GM12878 (cell line): ENCODE measurements around the gene GGT6. TPM values are rescaled to one million over a fixed set of nuclear protein-coding genes. Genes with fewer than 3 reads are reported as not detected.

Experiments
- ATAC-seq: fragments of 200-7000 bp; cut with Tn5 transposase; 3 replicates; pipeline ENCODE4 v1.9.1; 2020; ENCODE audit warnings: mild to moderate bottlenecking, moderate library complexity
- BruUV-seq: library from RNA; stranded (reverse); fragments of 400-500 nt; replicated peaks from 2 replicates; lab custom pipeline; 2021; lab: Mats Ljungman, UMichigan
- CTCF ChIA-PET: fragments of 300-600 bp; sonication (Branson Sonifier 250); formaldehyde crosslinking; extraction: SDS; loops from one replicate; lab custom pipeline; 2021; ENCODE audit warnings: inconsistent platforms; lab: Yijun Ruan, JAX
- POLR2A ChIA-PET: fragments of 350-600 bp; formaldehyde crosslinking; extraction: SDS; loops from one replicate; lab custom pipeline; 2021; ENCODE audit warnings: inconsistent platforms; lab: Charles Lee
- RAD21 ChIA-PET: fragments of 300-600 bp; sonication (Branson Sonifier 250); formaldehyde crosslinking; loops from one replicate; lab custom pipeline; 2023; ENCODE audit warnings: antibody characterized with exemption; ENCODE audit not compliant: unreplicated experiment; lab: Charles Lee
- SMC1A ChIA-PET: fragments of 300-600 bp; sonication (Branson Sonifier 250); formaldehyde crosslinking; loops from one replicate; lab custom pipeline; 2023; ENCODE audit not compliant: unreplicated experiment, uncharacterized antibody; lab: Charles Lee
- DNase-seq: peaks from one replicate; pipeline ENCODE4 v3.0.0-alpha.2; 2011; ENCODE audit warnings: low read depth, low spot score
- FAIRE-seq: peaks from 3 replicates; lab custom pipeline; 2011; peaks lifted over from hg19 to GRCh38; lab: Jason Lieb, UNC
- H2AFZ ChIP-seq: 2 replicates; pipeline ENCODE4 v1.6.0; 2011; ENCODE audit warnings: low read depth, low read length, control low read depth; ENCODE audit not compliant: control insufficient read depth
- H3K27ac ChIP-seq: 2 replicates; pipeline ENCODE4 v1.5.1; 2011; ENCODE audit warnings: control low read depth; ENCODE audit not compliant: control insufficient read depth, insufficient read depth
- H3K27me3 ChIP-seq, 2 experiments: replicated peaks in 1 of 2; 2 replicates each; pipeline versions ENCODE4 v1.6.0 to v1.6.1; 2011; ENCODE audit warnings: low read length in 1 of 2; ENCODE audit not compliant: control insufficient read depth in 2 of 2, insufficient read depth in 2 of 2
- H3K36me3 ChIP-seq, 2 experiments: 2 replicates each; pipeline ENCODE4 v1.5.1; 2011; ENCODE audit warnings: low read length in 1 of 2; ENCODE audit not compliant: control insufficient read depth in 2 of 2, insufficient read depth in 2 of 2
- H3K4me1 ChIP-seq: 2 replicates; pipeline ENCODE4 v1.6.1; 2011; ENCODE audit warnings: mild to moderate bottlenecking, low read length, moderate library complexity, mixed read lengths; ENCODE audit not compliant: control insufficient read depth, insufficient read depth
- H3K4me2 ChIP-seq: 2 replicates; pipeline ENCODE4 v1.6.0; 2011; ENCODE audit warnings: control low read depth; ENCODE audit not compliant: control insufficient read depth, insufficient read depth
- H3K4me3 ChIP-seq: fragments of 200-600 bp; sonication (generic); 2 replicates; pipeline ENCODE4 v1.5.1; 2016
- H3K79me2 ChIP-seq: 2 replicates; pipeline ENCODE4 v1.6.0; 2011; ENCODE audit warnings: low read length; ENCODE audit not compliant: control insufficient read depth, insufficient read depth
- H3K9ac ChIP-seq: 2 replicates; pipeline ENCODE4 v1.8.0; 2011; ENCODE audit warnings: low read length, control low read depth, mixed read lengths; ENCODE audit not compliant: control insufficient read depth, insufficient read depth
- H3K9me3 ChIP-seq: replicated peaks from 3 replicates; pipeline ENCODE4 v1.5.1; 2011; ENCODE audit warnings: mild to moderate bottlenecking, low read length; ENCODE audit not compliant: control insufficient read depth, insufficient read depth
- H4K20me1 ChIP-seq: 2 replicates; pipeline ENCODE4 v1.6.0; 2011; ENCODE audit not compliant: control insufficient read depth, insufficient read depth
- CBFB ChIP-seq: IDR thresholded peaks from 2 replicates; pipeline ENCODE4 v1.6.1; 2016; ENCODE audit warnings: antibody characterized with exemption, low read depth
- CREB1 ChIP-seq: IDR thresholded peaks from 2 replicates; pipeline ENCODE4 v1.6.1; 2012; ENCODE audit warnings: low read depth, mild to moderate bottlenecking, inconsistent platforms
- ESRRA ChIP-seq: IDR thresholded peaks from 2 replicates; pipeline ENCODE4 v1.6.1; 2012; ENCODE audit warnings: mild to moderate bottlenecking, low read length, improper control_type of control experiment
- EZH2 ChIP-seq: IDR thresholded peaks from 2 replicates; pipeline ENCODE4 v1.6.1; 2012; ENCODE audit warnings: low read depth, mild to moderate bottlenecking, control low read depth, inconsistent platforms, low read length, borderline replicate concordance; ENCODE audit not compliant: control insufficient read depth
- GATAD2B ChIP-seq: fragments of 450-650 bp; conservative IDR thresholded peaks from 2 replicates; pipeline ENCODE4 v1.6.1; 2017; ENCODE audit warnings: low read depth, mild to moderate bottlenecking, moderate library complexity
- HDAC2 ChIP-seq: fragments of 200-600 bp; sonication (generic); IDR thresholded peaks from 2 replicates; pipeline ENCODE4 v1.6.1; 2017
- HSF1 ChIP-seq: fragments of 150-350 bp; IDR thresholded peaks from 2 replicates; pipeline ENCODE4 v1.6.1; 2014; ENCODE audit warnings: mild to moderate bottlenecking, low read depth, low read length
- POLR2A ChIP-seq: IDR thresholded peaks from 2 replicates; pipeline ENCODE4 v1.6.1; 2011; ENCODE audit warnings: low read depth, mild to moderate bottlenecking, low read length
- POU2F2 ChIP-seq: IDR thresholded peaks from 3 replicates; pipeline ENCODE4 v1.6.1; 2011; ENCODE audit warnings: low read depth, mild to moderate bottlenecking, low read length, borderline replicate concordance
- USF1 ChIP-seq: IDR thresholded peaks from 2 replicates; pipeline ENCODE4 v1.6.1; 2011; ENCODE audit warnings: borderline replicate concordance, low read depth, mild to moderate bottlenecking, moderate library complexity, mixed read lengths, low read length; ENCODE audit not compliant: insufficient read depth; ENCODE audit errors: extremely low read length
- ZBED1 ChIP-seq: IDR thresholded peaks from 2 replicates; pipeline ENCODE4 v1.6.1; 2016; ENCODE audit warnings: borderline replicate concordance
- ZNF622 ChIP-seq: fragments of 450-650 bp; IDR thresholded peaks from 2 replicates; pipeline ENCODE4 v1.6.1; 2017; ENCODE audit warnings: mild to moderate bottlenecking, inconsistent platforms
- WGBS: methylation state at CpG from one replicate; pipeline ENCODE4 v1.1.6; 2016; ENCODE audit warnings: low lambda C conversion rate; ENCODE audit not compliant: insufficient replicate concordance, insufficient coverage; ENCODE audit errors: missing lambda C conversion rate; 5-methylcytosine and 5-hydroxymethylcytosine counted together
- in situ Hi-C: fragments of 300-500 bp; cut with MboI; formaldehyde crosslinking; loops from 9 replicates; pipeline ENCODE4 v1.14.3; 2018; ENCODE audit warnings: mixed read lengths
- intact Hi-C: fragments of 100-400 bp; cut with micrococcal nuclease; formaldehyde crosslinking; loops from one replicate; pipeline ENCODE4 v1.14.2; 2022; ENCODE audit not compliant: unreplicated experiment
- polyA plus RNA-seq, 11 experiments: library from polyadenylated mRNA; depleted of rRNA in 4 of 11; unstranded in 6 of 11; stranded (reverse) in 5 of 11; fragments of >200 nt; fragmentation: Nextera tagmentation in 4 of 11; fragmentation: Illumina TruSeq in 1 of 11; extraction: Ambion mirVana in 4 of 11; extraction: Trizol in 1 of 11; gene quantifications; 1 replicate in 1 of 11; 2 replicates in 10 of 11; pipeline versions ENCODE4 v1.2.1 to v1.2.3, GENCODE V29; 2011 to 2016; ENCODE audit warnings: inconsistent platforms in 2 of 11, missing spikeins in 2 of 11, low read depth in 1 of 11
- total RNA-seq, 4 experiments: library from RNA; depleted of rRNA in 3 of 4; stranded (reverse); fragments of >200 nt in 3 of 4; fragmentation: Illumina TruSeq in 1 of 4; extraction: Trizol in 1 of 4; gene quantifications; 2 replicates each; pipeline versions ENCODE4 v1.2.1 to v1.2.3, GENCODE V29; 2013 to 2021
- TF ChIP-seq, protein P1 (sequence below): IDR thresholded peaks from 2 replicates; pipeline ENCODE4 v1.6.1; 2012; ENCODE audit warnings: improper control_type of control experiment, low read depth, low read length; ENCODE audit not compliant: insufficient replicate concordance
- TF ChIP-seq, protein P2 (sequence below): IDR thresholded peaks from 2 replicates; pipeline ENCODE4 v1.6.1; 2012; ENCODE audit warnings: low read depth, low read length, improper control_type of control experiment

The GGT6 gene
- total and polyA plus RNA-seq, 10 of the 15 experiments (the other 5 are each of a cell fraction or from before 2014, with no cell fraction given), result 0.01 to 0.26 (median 0.13) TPM; not detected in 5

DNA sequence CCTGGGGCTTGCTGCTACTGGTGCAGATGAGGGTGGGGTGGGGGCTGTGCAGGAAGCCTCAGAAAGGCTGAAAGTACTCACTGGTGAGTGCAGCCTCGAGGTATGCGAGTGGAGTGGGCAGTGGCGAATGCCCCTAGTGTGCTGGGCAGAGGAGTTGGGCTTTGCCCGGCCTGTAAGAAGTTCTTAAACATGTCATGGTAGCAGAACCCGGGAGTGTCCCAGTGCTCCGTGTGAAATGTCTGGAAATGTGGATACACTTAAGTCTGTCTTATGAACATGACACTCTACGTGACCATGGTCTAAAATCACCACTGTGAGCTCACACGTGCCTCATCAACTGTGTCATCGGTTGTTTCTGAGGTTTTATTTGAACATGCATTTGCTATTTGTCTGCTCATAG, 25.7 kb upstream of the GGT6 start:
- SMC1A ChIA-PET, result no interaction called here
- Histone ChIP-seq H2AFZ (no peak overlapping the region), H3K4me2 (no peak overlapping the region), H3K27me3 (peaks cover 8 to 13% of the 10 kb centered on the region in 2 experiments), H3K27ac (no peak overlapping the region), H3K36me3 (no peaks in the 10 kb centered on the region), H3K79me2 (no peaks in the 10 kb centered on the region), H3K9ac (no peak overlapping the region), H4K20me1 (no peaks in the 10 kb centered on the region; the same call in none of the 2 replicates), H3K9me3 (no peaks in the 10 kb centered on the region; the same call in 2 of the 3 replicates), H3K4me3 (no peak overlapping the region), H3K4me1 (no peaks in the 10 kb centered on the region)
- FAIRE-seq (no peak), ATAC-seq (no peak), DNase-seq (no peak)
- TF ChIP-seq, protein P1, sequence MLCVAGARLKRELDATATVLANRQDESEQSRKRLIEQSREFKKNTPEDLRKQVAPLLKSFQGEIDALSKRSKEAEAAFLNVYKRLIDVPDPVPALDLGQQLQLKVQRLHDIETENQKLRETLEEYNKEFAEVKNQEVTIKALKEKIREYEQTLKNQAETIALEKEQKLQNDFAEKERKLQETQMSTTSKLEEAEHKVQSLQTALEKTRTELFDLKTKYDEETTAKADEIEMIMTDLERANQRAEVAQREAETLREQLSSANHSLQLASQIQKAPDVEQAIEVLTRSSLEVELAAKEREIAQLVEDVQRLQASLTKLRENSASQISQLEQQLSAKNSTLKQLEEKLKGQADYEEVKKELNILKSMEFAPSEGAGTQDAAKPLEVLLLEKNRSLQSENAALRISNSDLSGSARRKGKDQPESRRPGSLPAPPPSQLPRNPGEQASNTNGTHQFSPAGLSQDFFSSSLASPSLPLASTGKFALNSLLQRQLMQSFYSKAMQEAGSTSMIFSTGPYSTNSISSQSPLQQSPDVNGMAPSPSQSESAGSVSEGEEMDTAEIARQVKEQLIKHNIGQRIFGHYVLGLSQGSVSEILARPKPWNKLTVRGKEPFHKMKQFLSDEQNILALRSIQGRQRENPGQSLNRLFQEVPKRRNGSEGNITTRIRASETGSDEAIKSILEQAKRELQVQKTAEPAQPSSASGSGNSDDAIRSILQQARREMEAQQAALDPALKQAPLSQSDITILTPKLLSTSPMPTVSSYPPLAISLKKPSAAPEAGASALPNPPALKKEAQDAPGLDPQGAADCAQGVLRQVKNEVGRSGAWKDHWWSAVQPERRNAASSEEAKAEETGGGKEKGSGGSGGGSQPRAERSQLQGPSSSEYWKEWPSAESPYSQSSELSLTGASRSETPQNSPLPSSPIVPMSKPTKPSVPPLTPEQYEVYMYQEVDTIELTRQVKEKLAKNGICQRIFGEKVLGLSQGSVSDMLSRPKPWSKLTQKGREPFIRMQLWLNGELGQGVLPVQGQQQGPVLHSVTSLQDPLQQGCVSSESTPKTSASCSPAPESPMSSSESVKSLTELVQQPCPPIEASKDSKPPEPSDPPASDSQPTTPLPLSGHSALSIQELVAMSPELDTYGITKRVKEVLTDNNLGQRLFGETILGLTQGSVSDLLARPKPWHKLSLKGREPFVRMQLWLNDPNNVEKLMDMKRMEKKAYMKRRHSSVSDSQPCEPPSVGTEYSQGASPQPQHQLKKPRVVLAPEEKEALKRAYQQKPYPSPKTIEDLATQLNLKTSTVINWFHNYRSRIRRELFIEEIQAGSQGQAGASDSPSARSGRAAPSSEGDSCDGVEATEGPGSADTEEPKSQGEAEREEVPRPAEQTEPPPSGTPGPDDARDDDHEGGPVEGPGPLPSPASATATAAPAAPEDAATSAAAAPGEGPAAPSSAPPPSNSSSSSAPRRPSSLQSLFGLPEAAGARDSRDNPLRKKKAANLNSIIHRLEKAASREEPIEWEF, result no peak
- no peak for TF ChIP-seq CBFB
- TF ChIP-seq ESRRA, result no peak
- no peak for TF ChIP-seq POLR2A
- TF ChIP-seq GATAD2B, result no peak
- no peak for TF ChIP-seq CREB1
- TF ChIP-seq ZBED1, result no peak
- TF ChIP-seq EZH2, result no peak
- no peak for TF ChIP-seq POU2F2
- TF ChIP-seq HDAC2, result no peak
- TF ChIP-seq HSF1, result no peak
- TF ChIP-seq, protein P2, sequence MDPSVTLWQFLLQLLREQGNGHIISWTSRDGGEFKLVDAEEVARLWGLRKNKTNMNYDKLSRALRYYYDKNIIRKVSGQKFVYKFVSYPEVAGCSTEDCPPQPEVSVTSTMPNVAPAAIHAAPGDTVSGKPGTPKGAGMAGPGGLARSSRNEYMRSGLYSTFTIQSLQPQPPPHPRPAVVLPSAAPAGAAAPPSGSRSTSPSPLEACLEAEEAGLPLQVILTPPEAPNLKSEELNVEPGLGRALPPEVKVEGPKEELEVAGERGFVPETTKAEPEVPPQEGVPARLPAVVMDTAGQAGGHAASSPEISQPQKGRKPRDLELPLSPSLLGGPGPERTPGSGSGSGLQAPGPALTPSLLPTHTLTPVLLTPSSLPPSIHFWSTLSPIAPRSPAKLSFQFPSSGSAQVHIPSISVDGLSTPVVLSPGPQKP, result no peak
- TF ChIP-seq ZNF622, result no peak
- no peak for TF ChIP-seq USF1
- POLR2A ChIA-PET, result no interaction called here
- RAD21 ChIA-PET, result no interaction called here
- 50% methylated on average over 9 of the region's 9 CpGs for WGBS
- intact Hi-C loops (no loop called here), in situ Hi-C loops (no loop called here)
- BruUV-seq, result no TSS peak
- CTCF ChIA-PET, result interaction anchor here (1.1 kb wide), 1 partner anchor 19 kb away, joined by 5 read pairs; no protein-coding TSS in a partner anchor
